Endometrium (tissue), 2 donors: ENCODE data around the gene TNNI3K.

Source experiments
- FAIRE-seq: peaks from 2 replicates; lab custom pipeline; 2012; peaks lifted over from hg19 to GRCh38; lab: Jason Lieb, UNC
- donor health status: control.
- donor health status: control.

Gene TNNI3K

DNA sequence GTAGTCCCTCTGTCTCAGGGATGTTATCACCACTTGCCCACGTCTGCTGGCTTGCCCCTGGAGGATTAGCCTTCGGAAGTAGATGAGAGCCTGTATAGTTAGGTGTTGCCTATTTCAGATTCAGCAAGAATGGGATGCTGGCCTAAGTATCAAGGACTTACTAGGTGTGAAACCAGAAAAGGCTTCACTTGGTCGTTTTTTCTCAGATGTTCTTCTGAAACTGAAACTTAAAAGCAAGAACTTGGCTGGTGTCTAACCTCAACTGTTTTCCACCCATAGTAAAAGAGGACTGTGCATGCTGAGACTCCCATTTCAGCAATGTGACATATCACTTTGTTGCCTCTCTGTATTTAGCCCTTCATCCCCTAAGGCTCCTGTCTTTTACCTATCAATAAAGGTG lies 344.2 kb downstream of the TNNI3K start:
- FAIRE-seq, result no peak

DNA sequence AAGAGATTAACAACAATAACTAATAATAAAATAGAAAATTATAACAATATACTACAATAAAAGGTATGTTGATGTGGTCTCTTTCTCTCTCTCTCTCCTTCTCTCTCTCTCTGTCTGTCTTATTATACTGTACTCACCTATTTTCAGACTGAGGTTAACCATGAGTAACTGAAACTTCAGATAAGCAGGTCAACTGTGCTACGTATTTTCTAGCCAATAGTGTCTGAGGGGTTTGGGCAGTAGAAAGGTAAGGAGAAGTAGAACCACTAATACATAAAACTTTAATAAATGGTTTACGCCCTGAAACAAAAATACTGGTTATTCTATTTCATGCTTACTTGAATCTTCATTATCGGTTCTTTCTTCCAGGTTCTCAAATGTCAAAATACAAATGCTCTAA lies 348.2 kb downstream of the TNNI3K start:
- FAIRE-seq, result no peak

DNA sequence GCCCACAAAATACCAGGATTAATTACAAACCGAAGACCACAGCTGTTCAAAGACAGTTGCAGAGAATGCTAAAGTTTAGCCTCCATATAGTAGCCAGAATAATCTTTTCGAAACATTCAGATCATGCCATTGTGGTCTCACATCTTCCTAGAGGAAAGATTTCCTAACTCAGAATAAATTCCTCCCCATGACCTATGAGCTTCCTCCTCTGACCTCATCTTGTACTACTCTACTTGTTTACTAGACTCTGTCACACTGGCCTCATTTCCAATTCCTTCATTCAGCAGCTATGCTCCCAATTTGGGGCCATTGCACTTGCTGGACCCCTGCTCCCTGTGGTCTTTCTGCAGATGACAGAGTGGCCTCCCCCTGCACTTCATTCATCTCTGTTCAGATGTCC lies 349.0 kb downstream of the TNNI3K start:
- FAIRE-seq, result no peak

DNA sequence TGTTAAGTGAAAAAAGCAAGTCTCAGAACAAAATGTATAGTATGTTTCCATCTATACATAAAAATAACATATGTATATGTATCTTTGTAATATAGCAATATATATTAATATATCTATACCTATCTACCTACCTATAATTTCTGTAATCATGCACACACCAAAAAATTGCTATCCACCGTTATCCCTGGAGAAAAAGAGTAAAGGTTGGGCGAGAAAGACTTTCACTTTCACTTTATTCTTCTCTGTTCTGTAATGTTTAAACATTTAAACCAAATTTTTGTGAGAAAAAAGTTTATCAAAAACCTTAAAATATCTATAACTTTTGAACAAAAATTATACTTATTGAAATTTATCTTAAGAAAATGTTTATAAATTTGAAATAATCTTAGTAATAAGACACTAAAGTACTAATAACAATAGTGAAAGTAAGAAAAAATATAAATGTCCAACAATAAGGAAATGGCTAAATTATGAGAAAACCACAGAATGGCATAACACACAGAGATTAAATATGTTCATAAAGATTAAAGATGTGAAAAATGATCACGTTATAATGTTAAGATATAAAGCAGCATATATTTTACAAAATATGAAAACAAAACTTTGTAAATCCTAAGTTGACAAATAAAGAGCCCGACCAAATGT lies 351.2 kb downstream of the TNNI3K start:
- peak; percentile 79 for FAIRE-seq

DNA sequence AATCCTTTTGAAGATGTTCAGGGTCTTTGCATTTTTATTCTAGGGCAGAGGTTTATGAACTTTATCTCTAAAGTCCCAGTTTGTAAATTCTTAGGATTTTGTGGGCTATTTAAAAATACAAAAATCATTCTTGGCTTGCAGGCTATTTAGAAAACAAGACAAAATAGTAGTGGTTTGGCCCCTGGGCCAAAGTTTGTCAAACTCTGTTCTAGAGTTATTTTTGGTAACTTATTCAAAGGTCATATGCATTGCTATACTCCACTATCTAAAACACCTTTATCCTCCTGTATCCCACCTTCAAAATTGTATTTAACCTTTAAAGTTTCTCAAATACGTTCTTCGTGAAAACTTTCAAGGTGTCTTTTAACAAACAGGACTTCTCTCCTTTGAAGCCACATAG lies 352.7 kb downstream of the TNNI3K start:
- no peak for FAIRE-seq

DNA sequence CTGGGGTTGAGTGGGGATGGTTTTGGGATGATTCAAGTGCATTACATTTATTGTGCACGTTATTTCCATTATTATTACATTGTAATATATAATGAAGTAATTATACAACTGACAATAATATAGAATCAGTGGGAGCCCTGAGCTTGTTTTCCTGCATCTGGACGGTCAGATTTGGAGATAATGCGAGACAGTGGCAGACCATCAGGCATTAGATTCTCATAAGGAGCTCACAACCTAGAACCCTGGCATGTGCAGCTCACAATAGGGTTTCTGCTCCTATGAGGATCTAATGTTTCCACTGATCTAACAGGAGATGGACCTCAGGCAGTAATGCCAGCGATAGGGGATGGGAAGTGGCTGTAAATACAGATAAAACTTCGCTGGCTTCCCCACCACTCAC lies 355.1 kb downstream of the TNNI3K start:
- no peak for FAIRE-seq

DNA sequence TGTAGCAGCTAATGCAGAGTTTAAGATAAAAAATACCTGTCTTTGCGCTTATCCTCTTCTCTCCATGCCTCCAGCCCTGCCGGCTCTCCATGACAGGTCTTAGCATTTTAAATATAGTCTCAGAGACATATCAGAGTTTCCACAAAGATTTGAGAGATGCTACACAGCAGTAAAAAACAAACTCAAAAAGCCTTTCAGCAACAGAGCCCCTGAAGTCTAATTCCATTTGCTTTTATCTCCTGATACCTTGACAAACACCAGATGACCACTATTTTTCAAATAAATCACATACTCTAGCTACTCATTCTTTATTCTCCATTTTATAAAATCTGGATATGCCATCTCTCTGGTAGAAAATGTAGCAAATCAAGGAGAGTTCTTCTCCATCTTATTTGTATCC lies 356.8 kb downstream of the TNNI3K start:
- FAIRE-seq, result no peak

DNA sequence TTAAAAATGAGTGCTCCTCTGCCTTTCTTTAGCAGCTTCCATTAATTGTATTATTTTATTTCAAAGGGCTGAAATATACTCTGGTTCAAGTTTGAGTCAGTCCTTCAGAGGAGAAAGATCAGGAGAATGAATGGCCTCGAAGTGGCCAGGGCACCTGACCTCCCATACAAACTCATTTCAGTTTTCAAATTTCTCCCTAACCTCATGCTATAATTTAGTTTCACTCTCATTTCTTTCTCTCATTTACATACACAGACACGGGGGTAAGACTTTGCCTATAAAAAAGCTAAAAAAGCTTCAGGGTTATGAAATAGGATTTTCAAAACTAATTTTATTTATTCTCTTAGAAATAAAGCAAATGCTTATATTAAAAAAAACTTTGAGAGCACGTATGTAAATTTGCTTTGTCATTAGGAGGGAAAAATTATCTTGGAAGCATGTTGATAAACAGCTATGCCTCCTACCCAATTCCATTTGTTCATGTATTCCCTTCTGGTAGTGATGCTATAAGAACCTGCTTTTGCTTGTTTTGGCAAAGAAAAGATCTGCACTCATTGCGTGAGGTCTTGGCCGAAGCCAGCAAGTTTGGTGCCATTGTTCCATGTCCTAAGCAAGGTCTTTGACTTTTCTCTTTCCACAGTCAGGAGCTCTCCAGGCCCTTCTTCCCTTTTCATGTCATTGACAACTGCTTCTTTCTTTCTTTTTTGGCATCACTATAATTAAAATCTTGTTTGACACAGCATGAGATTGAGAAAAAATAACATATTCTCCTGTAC lies 357.6 kb downstream of the TNNI3K start:
- no peak for FAIRE-seq
